ENCODE data around the gene MTX1. TPM values are rescaled to one million over a fixed set of nuclear protein-coding genes. Genes with fewer than 3 reads are reported as not detected.
A peak's percentile ranks its signal among the peaks of the same experiment; 100 is the strongest.

Gene MTX1
- total RNA-seq, 3 donors from 2014 or later, result 26.1 to 41.1 (median 35.6) TPM

DNA sequence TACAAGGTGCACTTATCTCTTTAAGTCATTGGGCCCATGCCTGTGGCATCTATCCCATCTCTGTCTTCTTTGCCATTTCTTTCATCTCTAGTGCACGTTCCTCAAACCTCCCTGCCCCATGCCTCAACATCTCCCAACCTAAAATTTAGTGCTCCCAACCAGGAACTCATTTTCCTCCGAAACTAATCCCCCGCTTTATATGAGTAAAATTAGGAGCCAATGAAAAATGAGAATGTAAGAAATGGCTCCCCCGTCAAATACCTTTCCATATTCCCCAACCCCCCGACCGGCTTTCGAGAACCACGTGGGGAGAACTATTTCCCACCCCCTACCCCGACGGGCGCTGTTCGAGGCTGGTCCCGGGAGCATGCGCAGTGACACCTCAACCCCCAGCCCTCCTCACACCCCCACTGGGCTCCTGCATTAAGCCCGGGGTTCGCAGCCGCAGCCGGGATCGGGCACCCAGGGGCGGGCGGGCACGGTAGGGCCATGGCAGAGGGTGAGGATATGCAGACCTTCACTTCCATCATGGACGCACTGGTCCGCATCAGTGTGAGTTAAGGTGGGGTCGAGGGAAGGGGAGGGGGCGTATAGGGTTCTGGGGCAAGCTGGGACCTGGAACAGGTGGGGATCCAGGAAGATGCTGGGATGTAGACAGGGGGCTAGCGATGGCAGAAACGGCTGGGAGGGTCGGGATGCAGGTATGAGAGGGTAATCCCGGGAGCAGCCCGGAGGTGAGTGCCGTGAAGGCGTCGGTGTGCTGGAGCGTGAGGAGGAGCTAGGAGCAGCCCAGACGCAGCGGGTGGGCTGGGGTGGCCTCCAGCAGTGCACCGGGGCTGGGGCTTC lies 34.8 kb upstream of the MTX1 start, which contains the start of gene TRIM46:
Gene TRIM46 (plus strand): TSS at position 372 of the 846 bp plus-strand sequence. CDS start 118 bp downstream, at position 490.
- peak; percentile 5 for TF ChIP-seq CTCF (IDR thresholded peaks at IDR 0.05)
- peaks cover 24% of the 10 kb centered on the region for H3K4me1 ChIP-seq (ENCODE audit: low read depth)
- no peaks in the 10 kb centered on the region for H3K9me3 ChIP-seq
- DNase-seq (peak in 2 of 3 donors; percentile 61 to 76), ATAC-seq (no peak)
- H3K4me3 ChIP-seq, result peak within 1 kb of the TSS; percentile 61
- no peaks in the 10 kb centered on the region for H3K36me3 ChIP-seq (ENCODE audit: low read depth)
- intact Hi-C loops (cut with DNase I, micrococcal nuclease), result loop anchor here in 1 of 2 donors (10.0 kb wide), 1 partner anchor 51 kb away; no protein-coding TSS in a partner anchor

DNA sequence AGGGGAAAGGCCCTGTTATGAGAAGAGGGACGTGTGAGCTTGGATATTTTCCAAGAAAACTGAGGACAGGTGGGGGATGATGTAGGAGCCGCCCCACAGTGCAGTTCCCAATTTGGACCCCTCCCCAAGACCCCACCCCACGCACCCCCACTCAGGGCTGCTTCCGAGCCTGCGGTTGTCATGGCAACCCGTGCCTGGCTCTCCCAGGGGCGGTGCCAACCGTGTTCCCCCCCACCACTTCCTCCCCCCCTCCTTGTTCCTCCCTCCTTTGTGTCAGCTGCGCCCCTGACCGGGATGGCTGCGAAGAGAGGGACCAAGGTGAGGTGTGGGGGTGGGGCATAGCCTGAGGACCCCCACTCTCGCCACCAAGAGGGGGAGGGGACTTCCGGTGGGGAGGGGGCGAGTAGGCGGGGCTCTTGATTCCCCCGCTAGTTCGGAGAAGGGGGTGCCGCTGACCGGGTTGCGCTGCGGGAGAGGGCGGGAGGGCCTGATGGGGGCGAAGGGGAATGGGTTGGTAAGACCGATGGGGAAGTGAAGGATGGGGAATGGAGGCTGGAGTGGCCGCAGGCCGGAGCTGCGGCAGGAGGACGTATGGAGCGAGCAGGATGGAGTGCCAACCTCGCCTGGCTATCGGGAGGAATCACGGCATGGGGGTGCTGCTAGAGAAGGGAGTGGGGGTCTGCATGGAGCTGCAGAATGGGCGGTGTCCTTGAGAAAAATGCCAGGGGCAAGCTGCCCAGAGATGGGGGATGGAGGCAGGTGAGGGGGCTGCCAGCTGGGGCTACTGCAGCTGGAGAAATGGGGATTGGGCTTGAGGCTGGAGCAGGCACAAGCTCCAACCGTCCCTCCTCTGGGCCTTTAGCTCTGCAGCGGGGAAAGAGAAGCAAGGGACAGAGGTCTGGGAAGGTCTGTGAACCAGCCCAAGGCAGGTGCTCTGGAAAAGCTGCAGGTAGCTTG lies 33.9 kb upstream of the MTX1 start:
- no peak overlapping the region for H3K4me3 ChIP-seq
- intact Hi-C loops (cut with DNase I, micrococcal nuclease), result loop anchor here in 1 of 2 donors (10.0 kb wide), 1 partner anchor 50 kb away; no protein-coding TSS in a partner anchor
- no peak for TF ChIP-seq CTCF (IDR thresholded peaks at IDR 0.05)
- no peaks in the 10 kb centered on the region for H3K9me3 ChIP-seq
- H3K36me3 ChIP-seq (ENCODE audit: low read depth), result no peaks in the 10 kb centered on the region
- peaks cover 24% of the 10 kb centered on the region for H3K4me1 ChIP-seq (ENCODE audit: low read depth)
- DNase-seq (peak in 2 of 3 donors; percentile 60 to 78), ATAC-seq (no peak)

- no peak overlapping the region for H3K4me3 ChIP-seq
- ATAC-seq (no peak), DNase-seq (peak in 2 of 3 donors; percentile 42 to 62)
- H3K9me3 ChIP-seq, result no peaks in the 10 kb centered on the region
- intact Hi-C loops (cut with DNase I, micrococcal nuclease), result loop anchor here in 1 of 2 donors (10.0 kb wide), 1 partner anchor 49 kb away; no protein-coding TSS in a partner anchor
- peaks cover 24% of the 10 kb centered on the region for H3K4me1 ChIP-seq (ENCODE audit: low read depth)
- H3K36me3 ChIP-seq (ENCODE audit: low read depth), result no peaks in the 10 kb centered on the region
- TF ChIP-seq CTCF (IDR thresholded peaks at IDR 0.05), result no peak
These were observed 33.1 kb upstream of the MTX1 start for GRCh38 chr1:155175281-155175926.

DNA sequence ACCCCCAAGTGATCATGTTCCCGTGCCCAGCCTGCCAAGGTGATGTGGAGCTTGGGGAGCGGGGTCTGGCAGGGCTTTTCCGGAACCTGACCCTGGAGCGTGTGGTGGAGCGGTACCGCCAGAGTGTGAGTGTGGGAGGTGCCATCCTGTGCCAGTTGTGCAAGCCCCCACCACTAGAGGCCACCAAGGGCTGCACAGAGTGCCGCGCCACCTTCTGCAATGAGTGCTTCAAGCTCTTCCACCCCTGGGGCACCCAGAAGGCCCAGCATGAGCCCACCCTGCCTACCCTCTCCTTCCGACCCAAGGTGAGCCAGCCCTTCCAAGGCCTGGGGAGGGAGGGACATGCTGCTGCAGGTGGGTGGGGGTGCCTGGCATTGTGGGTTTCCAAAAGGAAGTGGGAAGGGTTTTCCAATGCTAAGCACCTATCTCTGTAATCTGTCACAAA lies 32.5 kb upstream of the MTX1 start:
- no peak for TF ChIP-seq CTCF (IDR thresholded peaks at IDR 0.05)
- no peaks in the 10 kb centered on the region for H3K9me3 ChIP-seq
- peak in 2 of 3 donors; percentile 49 to 66 for DNase-seq
- H3K36me3 ChIP-seq (ENCODE audit: low read depth), result no peaks in the 10 kb centered on the region
- peak; percentile 11 for ATAC-seq
- no peak overlapping the region for H3K4me3 ChIP-seq
- intact Hi-C loops (cut with DNase I, micrococcal nuclease), result loop anchor here in 1 of 2 donors (10.0 kb wide), 1 partner anchor 49 kb away; no protein-coding TSS in a partner anchor
- H3K4me1 ChIP-seq (ENCODE audit: low read depth), result peaks cover 24% of the 10 kb centered on the region

Measured in mucosa of descending colon (tissue), 3 donors.